HUDEP-2 (cell line): Measurements from ENCODE around the gene RSRP1.
A peak's percentile ranks its signal among the peaks of the same experiment; 100 is the strongest.
"Not testable (repeated sequence)": the region's sequence is repeated elsewhere in the genome, so short reads cannot be mapped to it uniquely, and the experiment has no call there.

Experiments used
- DNase-seq, 76 experiments: peaks; one replicate each; lab custom pipeline; 2025; ENCODE audit not compliant: unreplicated experiment in 76 of 76; lab: John Stamatoyannopoulos, UW

Gene RSRP1

GRCh38 chr1:25247024-25247828, at the start of gene RSRP1:
TSS of gene RSRP1 (minus strand) at chr1:25247454. CDS start at chr1:25246963, 491 bp downstream.
- peak; percentile 86 to 100 (median 99) for DNase-seq

GRCh38 chr1:25296501-25296900, 49.2 kb upstream of the RSRP1 start:
- not testable (repeated sequence) for DNase-seq

GRCh38 chr1:25294889-25295826, 47.9 kb upstream of the RSRP1 start:
- not testable (repeated sequence) for DNase-seq

GRCh38 chr1:25293426-25293825, 46.2 kb upstream of the RSRP1 start:
- DNase-seq = not testable (repeated sequence)

GRCh38 chr1:25290043-25290442, 42.8 kb upstream of the RSRP1 start:
- peak in 13 of 76 experiments; percentile 2 to 36 (median 20) for DNase-seq

GRCh38 chr1:25288573-25289101, 41.4 kb upstream of the RSRP1 start:
- not testable (repeated sequence) for DNase-seq

- DNase-seq = peak in 12 of 76 experiments; percentile 10 to 41 (median 23)
These were observed 39.9 kb upstream of the RSRP1 start for GRCh38 chr1:25287164-25287563.

GRCh38 chr1:25285862-25286261, 38.6 kb upstream of the RSRP1 start:
- DNase-seq = peak in 1 of 76 experiments; percentile 14

- DNase-seq = peak in 74 of 76 experiments; percentile 56 to 96 (median 84)
These were observed 32.4 kb upstream of the RSRP1 start for GRCh38 chr1:25279693-25280111.

GRCh38 chr1:25278790-25279189, 31.5 kb upstream of the RSRP1 start:
- peak in 1 of 76 experiments; percentile 13 for DNase-seq

- DNase-seq = peak in 6 of 76 experiments; percentile 4 to 43 (median 18)
These were observed 31.1 kb upstream of the RSRP1 start for GRCh38 chr1:25278358-25278757.

- DNase-seq = not testable (repeated sequence)
These were observed 30.0 kb upstream of the RSRP1 start for GRCh38 chr1:25277295-25277694.

- DNase-seq = not testable (repeated sequence)
These were observed 28.4 kb upstream of the RSRP1 start for GRCh38 chr1:25275648-25276047.

GRCh38 chr1:25272238-25272637, 25.0 kb upstream of the RSRP1 start, which contains the start of gene RHD:
TSS of gene RHD (plus strand) at chr1:25272509. CDS start at chr1:25272548, 39 bp downstream.
- DNase-seq = peak in 21 of 76 experiments; percentile 10 to 62 (median 32)

- DNase-seq = not testable (repeated sequence)
These were observed 21.0 kb upstream of the RSRP1 start for GRCh38 chr1:25268143-25268760.

GRCh38 chr1:25267288-25268142, 20.3 kb upstream of the RSRP1 start:
- peak in 69 of 76 experiments; percentile 30 to 87 (median 71) for DNase-seq

- DNase-seq = peak in 5 of 76 experiments; percentile 6 to 44 (median 24)
These were observed 19.5 kb upstream of the RSRP1 start for GRCh38 chr1:25266554-25267287.

- not testable (repeated sequence) for DNase-seq
These were observed 13.1 kb upstream of the RSRP1 start for GRCh38 chr1:25260336-25260735.
